Measurements from ENCODE around the gene AGAP9.
"Not testable (repeated sequence)": the region's sequence is repeated elsewhere in the genome, so short reads cannot be mapped to it uniquely, and the experiment has no call there.

AGAP9 gene

DNA sequence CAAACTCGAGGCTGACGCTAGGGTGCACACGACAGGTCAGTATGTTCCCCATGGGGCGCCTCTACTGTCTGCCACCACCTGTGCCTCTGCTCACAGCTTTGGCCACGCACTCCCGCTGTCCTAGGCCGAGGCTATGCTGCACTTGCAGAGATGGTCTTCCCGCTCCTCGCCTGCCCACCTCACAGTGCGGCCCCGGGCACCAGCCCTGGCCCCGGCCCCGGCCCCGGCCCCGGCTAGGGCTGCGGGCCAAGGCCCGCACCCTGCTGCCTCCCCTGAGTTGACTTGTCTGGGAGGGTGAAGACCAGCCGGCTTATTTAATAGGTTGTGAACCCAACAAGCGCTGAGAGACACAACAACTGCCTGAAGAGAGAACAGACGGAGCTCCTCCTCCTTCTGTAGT, at the start of gene AGAP9:
AGAP9 (minus strand) TSS at position 164 of the 400 bp plus-strand sequence; CDS start at position 52, 112 bp downstream.
- intact Hi-C loops (cut with DNase I); DNase-seq: not testable (repeated sequence)

DNA sequence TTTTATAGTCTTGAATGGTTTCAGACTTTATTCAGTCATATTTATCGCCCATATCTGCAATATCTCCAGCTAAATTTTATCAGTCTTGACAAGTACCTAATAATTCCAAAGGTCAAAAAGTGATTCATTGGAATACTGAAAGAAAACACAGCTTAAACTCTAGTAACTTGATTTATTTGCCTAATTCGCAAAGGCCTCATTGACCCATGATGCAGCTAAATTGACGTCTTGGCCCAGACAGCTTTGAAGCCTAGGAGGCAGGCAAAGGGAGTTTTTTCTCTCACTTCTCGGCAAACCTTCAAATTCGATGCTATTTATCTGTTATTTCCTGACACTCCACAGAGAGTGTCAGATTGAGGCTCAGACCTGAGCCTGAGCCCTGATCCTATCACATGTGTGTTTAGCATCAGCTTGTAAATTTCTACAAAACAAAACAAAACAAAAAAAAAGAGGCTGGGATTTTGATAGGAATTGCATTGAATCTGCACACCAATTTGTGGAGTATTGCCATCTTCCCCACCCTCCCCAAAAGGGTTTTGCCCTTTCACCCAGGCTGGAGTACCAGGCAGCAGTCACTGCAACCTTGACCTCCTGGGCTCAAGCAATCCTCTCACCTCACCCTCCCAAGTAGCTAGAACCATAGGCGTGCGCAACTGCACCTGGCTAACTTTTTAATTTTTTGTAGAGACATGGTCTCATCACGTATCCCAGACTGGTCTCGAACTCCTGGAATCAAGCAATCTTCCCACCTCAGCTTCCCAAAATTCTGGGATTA, 47.9 kb upstream of the AGAP9 start:
- DNase-seq; intact Hi-C loops (cut with DNase I): not testable (repeated sequence)

DNA sequence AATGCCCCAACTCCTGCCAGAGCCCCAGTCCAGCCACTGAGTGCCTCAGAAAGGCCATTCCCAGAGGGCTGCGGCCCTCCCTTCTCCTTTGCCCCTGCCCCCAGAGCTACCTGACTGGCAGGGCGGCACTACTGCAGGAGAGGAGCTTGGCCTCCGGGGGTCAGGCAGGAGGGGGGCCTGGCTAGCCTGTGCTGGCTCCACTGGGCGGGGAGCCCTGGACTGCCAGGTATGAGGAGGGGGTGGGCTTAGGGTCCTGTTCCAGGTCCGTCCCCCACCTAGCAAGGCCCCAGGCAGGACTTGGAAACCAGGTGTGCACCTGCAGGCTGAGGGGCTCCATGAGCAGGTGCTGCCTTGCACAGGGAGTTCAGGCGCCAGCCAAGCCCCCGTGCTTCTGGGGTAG, 43.3 kb upstream of the AGAP9 start:
- DNase-seq; intact Hi-C loops (cut with DNase I): not testable (repeated sequence)

DNA sequence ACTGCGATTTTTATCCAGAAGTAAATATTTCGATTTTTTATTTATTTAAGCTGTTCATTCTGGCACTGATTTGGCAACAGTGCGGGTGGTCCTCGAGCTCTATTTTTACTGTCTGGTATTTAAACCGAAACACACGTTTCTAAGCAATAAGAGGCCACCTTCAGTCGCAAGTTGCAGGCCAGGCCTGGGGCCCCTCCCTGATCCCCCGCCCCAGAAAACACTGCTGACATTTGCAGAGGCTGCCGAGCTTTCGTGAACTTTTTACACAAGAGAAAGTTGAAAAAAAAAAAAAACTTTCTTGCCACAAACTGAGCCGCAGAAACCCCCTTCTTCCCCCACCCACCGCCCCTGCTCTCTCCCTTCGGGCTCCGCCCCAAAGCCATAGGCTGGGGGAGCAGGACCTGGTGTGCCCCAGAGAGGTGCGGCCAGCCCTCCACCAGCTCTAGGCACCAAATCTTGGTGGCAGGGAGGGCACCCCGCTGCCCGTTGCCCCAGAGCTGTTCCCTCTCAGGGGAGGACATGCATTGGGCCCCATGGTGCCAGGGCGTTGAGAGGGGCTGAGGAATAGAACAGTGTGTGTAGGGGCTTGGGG, 42.8 kb upstream of the AGAP9 start:
- intact Hi-C loops (cut with DNase I); DNase-seq: not testable (repeated sequence)

DNA sequence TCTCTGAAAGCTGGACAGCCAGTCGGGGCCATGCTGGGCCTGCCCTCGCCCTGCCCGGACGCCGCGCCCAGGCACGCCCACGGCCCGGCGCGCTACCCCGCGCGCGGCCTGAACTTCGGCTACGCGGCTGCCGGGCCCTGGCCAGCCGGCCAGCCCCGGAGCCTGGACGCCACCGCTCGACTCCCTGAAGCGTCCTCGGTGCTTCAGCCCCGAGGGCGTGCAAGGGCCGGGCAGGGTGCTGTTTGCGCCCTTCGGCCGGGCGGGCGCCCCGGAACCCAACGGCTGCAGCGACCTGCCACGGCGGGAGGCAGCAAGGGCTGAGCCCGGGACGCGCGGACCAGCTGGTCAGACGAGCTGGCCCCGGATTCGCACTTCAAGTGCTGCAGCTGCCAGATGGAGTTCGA, 42.1 kb upstream of the AGAP9 start:
- DNase-seq; intact Hi-C loops (cut with DNase I): not testable (repeated sequence)

DNA sequence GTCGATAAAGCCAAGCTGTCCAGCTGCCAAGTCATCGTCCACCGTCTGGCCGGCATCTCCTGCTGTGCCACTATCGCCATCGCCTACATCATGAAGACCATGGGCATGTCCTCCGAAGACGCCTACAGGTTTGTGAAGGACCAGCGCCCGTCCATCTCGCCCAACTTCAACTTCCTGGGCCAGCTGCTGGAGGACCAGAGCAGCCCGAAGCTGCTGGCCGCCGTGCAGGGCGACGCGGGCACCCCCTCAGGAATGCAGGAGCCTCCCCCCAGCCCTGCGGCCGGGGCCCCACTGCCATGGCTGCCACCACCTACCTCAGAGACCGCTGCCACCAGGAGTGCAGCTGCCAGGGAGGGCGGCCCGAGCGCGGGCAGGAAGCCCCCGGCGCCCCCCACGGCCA, 41.5 kb upstream of the AGAP9 start:
- intact Hi-C loops (cut with DNase I); DNase-seq: not testable (repeated sequence)

DNA sequence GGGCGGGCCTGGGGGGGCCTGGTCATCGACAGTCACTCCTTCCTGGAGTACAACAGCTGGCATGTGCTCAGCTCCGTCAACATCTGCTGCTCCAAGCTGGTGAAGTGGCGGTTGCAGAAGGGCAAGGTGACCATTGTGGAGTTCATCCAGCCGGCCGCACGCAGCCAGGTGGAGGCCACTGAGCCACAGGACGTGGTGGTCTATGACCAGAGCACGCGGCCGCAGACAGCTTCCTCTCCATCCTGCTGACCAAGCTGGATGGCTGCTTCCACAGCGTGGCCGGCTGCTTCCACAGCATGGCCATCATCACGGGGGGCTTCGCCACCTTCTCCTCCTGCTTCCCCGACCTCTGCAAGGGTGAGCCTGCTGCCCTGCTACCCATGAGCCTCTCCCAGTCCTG, 40.9 kb upstream of the AGAP9 start:
- DNase-seq; intact Hi-C loops (cut with DNase I): not testable (repeated sequence)

DNA sequence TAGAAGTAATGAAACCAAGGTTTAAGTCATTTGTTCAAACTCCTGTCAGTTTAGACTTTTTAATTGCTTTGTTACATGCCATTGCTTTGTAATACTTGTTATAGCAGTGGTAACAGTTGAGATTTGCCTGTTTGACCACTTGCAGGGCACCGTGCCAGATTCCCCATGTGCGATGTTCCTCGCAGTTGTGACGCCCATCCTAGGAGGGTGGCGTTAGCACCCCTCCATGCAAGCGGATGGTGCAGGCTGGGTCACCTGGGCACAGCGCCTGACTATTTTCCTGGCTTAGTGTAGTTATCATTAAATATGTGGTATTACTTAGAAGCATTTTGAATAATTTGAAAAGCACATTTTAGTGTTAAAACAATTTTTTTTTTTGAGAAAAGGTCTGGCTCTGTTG, 37.0 kb upstream of the AGAP9 start:
- intact Hi-C loops (cut with DNase I); DNase-seq: not testable (repeated sequence)

DNA sequence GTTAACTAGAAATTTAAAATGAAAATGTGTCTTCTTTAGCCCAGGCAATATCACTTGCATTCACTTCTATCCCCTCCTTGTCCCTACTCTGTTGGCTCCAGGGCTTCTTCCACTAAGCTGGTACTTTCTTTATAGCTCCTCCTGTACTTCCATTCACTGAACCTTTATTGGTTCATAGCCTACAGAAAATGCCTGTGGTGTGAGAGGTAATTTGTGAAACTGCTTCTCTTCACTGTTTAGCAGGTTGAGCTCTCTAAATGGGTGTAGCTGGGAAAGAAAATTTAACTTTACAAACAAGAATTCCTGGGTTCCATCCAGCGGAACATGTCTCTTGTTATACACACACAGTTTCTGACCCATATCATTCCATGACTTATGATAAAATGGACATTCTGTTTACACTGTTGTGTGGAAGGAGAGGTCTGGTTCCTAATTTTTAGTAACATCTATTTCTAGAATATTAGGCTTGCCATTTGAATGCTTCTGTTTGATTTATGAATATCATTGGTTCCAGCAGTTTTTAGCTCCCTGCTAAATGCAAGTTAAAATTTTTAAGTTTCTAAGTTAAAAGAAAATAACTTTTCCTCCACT, 36.4 kb upstream of the AGAP9 start:
- DNase-seq; intact Hi-C loops (cut with DNase I): not testable (repeated sequence)

DNA sequence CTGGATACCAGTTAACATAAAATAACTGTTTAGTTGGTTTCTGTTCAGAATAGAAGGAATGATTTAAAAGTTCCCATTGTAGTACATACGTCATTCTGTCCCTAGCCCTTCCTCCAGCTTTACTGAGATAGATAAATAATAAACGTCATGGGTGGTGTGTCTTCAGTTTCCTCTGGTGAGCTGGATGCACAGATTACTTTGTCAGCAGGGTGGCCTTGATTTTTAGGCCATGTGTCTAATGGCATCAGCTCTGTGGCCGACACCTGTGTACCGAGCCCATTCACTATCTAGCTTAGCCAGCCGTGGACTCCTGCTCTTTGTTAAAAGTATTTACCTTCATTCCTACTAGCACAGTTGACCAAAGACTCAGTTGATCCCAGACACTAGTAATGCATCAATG, 34.7 kb upstream of the AGAP9 start:
- DNase-seq; intact Hi-C loops (cut with DNase I): not testable (repeated sequence)

DNA sequence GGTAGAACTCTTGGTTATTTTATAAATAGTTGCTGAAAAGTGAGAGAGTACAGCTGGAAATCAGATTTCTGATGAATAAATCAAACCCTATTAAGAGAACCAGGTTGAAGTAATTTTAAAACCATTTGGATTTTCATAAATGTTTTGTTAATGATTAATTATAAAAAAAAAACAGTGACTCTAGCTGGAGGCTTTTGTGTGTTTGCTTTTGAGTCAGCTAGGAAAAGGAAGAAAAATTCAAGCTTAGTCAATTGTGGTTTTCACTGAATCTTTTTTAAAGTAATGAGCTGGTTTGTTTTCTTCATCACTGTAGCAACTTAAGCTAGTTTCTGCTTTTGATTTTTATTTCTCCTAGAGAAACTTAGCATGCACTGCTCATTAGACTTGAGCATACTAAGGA, 34.2 kb upstream of the AGAP9 start:
- DNase-seq; intact Hi-C loops (cut with DNase I): not testable (repeated sequence)

DNA sequence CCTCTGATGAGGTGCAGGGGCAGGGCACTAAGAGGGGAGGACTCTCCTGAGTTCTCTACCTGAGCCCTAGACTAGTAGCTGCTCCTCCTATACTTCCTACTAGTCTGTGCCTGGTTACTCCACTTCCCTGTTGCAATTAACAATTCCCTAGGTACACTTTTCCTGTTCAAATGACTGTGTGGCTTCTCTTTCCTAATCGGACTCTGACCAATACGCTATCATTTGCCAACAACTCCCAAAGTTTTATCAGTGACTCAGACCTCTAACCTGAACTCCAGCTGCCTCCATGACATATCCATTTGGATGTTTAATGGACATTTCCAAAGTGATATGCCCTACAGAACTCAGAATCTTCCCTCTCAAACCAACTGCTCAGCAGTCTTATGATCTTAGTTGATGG, 31.9 kb upstream of the AGAP9 start:
- DNase-seq; intact Hi-C loops (cut with DNase I): not testable (repeated sequence)

DNA sequence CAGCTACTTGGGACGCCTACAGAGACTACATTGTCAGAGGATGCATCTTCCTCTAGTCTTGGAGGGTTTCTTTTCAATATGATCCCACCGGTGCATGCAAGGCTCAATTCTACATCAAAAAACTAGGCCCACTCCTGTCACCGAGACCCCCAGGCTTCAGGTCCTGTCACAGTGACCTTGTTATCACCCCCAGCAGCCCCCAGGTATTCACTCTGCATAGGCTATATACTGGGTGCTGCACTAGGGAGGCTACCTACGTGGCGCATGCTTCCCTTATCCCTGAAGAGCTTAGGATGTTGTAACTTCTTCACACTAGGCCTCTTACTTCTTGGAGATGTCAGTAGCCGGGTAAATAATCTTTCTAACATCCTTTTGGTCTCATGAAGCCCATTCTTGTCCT, 31.1 kb upstream of the AGAP9 start:
- DNase-seq; intact Hi-C loops (cut with DNase I): not testable (repeated sequence)

DNA sequence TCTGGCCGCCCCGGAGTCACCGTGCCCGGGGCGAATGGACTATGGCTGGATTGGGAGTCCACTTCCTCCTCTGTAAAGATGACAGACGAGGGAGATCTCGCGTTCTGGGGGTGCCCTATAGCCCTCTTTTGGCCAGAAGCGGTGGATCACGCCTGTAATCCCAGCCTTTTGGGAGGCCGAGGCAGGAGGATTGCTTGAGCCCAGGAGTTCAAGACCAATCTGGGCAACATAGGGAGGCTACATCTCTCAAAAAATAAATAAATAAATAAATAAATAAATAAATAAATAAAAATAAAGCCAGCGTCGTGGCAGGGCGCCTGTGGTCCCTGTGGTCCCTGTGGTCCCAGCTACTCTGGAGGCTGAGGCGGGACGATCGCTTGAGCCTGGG, 30.4 kb upstream of the AGAP9 start:
- intact Hi-C loops (cut with DNase I) = not testable (repeated sequence)
- peak in 14 of 42 donors; percentile 1 to 51 (median 12) for DNase-seq

DNA sequence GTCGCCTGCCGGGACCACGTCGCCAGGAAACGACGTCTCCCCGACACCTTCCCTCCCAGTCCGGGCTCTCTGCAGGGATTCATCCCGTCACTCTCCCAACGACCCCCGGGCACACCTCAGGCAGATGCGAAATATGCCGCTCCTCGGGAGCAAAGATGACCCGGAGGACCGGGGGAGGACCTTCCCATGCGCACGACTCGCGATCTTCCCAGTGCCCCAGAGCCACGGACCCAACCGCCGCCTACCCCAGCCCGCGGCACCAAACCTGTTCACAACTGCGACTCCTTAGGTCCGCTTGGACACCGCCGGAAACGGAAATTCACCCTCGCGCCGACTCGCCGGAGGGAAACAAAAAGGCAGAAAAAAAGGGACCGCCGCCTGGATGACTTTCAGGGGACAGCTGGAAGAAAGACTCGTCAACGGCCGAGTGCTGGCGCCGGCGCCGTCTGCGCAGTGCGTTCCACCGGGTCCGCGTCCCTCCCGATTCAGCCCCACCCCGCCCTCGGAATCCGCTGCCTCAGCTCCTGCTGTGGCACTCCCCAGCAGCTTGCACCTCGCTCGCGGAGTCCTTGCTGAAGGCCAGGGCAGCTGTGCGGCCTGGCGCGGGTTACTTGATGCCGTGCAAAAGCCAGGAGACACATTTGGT, 29.9 kb upstream of the AGAP9 start:
- DNase-seq = peak; percentile 68 to 94 (median 84)
- intact Hi-C loops (cut with DNase I) = not testable (repeated sequence)

DNA sequence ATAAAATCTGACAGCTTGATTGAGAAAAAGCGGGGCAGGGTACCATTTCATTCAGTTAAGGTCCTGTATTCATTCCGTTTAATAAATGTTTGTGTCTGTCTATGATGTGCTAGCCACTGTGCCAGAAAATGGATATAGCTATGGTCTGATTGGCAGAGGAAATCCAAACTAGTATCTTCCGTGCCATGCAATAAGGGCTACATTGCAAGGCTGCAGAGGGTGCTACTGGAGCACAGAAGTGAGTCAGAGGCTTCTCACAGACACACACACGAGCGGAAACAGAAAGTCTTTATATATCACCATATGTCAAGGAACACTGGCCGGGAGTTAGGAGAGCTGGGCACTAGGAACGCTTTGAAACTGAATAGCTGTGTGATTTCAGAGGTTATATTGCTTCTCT, 29.3 kb upstream of the AGAP9 start:
- DNase-seq = peak in 41 of 42 donors; percentile 23 to 84 (median 54)
- intact Hi-C loops (cut with DNase I) = not testable (repeated sequence)

DNA sequence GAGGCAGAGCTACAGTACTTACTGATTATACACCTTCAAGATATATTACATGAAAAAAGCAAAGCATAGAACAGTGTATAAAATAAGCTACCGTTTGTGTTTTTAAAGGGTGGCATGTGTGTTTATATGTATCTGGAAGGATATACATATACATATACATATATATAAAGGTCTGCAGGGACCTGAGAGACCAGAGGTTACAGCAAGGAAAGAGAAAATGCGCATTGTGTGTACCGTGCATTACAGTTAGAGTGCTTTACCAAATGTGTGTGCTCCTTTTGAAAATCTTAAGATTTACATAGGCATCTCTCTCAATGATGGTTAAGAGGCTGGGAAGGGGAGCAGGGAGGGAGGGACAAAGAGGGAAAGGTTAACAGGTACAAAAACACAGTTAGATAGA, 23.8 kb upstream of the AGAP9 start:
- DNase-seq; intact Hi-C loops (cut with DNase I): not testable (repeated sequence)

DNA sequence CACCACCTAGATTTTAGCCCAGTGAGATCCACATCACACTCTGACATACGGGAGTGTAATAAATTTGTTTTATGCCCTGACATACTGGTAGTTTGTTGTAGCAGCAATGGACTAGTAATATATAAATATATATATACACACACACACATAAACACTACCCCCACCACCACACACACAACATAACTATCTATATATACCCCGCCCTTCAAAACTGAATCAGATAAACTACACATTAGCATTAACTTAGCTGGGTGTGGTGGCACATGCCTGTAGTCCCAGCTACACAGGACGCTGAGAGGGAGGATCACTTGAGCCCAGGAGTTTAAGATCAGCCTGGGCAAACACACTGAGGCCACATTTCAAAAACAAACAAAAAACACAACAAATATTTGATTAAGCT, 13.0 kb upstream of the AGAP9 start:
- intact Hi-C loops (cut with DNase I); DNase-seq: not testable (repeated sequence)

DNA sequence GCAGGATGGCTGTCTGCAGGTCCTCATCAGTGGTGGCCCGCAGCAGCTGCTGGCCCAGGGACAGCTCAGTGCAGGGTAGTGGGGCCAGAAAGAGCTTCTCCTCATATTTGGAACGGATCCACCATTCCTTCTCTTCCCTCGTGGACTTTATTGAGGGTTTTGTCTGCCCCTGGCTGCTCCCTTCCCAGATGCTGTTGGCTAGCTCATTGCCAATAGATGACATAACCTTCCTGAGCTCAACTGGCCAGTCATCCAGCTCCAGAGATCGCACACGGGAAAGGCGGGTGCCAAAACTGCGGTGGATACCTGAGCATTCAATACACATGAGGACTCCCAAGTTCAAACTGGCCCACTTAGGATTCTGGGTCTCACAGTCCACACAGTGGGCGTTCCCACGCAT, 21.1 kb downstream of the AGAP9 start:
- intact Hi-C loops (cut with DNase I); DNase-seq: not testable (repeated sequence)

DNA sequence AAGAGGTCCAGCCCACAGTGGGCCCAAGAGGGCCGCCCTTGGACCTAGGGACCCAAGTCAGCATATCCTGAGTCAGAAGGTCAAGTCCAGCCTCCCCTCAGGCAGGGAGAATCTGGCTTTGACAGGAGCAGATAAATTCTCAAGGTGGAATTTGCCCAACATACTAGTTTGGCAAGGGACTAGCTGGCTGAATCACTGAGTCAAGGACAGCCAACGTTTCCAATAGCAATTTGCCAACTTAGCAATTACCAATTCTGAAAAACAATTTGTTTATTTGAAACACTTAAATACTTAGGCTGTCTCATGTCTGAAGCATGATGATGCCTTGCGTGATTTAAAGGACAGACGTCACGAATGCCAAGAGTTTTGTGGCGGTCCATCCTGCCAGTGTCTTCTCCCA, 29.2 kb downstream of the AGAP9 start:
- intact Hi-C loops (cut with DNase I); DNase-seq: not testable (repeated sequence)

Measured in head of caudate nucleus (tissue), 42 donors.